Colonic mucosa (tissue), 4 donors: ENCODE data around the gene GREM2. TPM values are rescaled to one million over a fixed set of nuclear protein-coding genes. Genes with fewer than 3 reads are reported as not detected.

Experiments
- DNase-seq: peaks from one replicate; pipeline ENCODE4 v3.0.0-alpha.2; 2020
- H3K27ac ChIP-seq: fragments of 200-600 bp; one replicate; pipeline ENCODE4 v1.8.0; 2021
- H3K27me3 ChIP-seq: fragments of 200-600 bp; one replicate; pipeline ENCODE4 v1.8.0; 2021
- H3K36me3 ChIP-seq: fragments of 200-600 bp; one replicate; pipeline ENCODE4 v1.8.0; 2021
- H3K4me1 ChIP-seq: fragments of 200-600 bp; one replicate; pipeline ENCODE4 v1.8.0; 2021; ENCODE audit warnings: mild to moderate bottlenecking
- H3K4me3 ChIP-seq: fragments of 200-600 bp; one replicate; pipeline ENCODE4 v1.8.0; 2021
- H3K9ac ChIP-seq, 2 donors: one replicate each; pipeline ENCODE4 v1.7.0; 2013; ENCODE audit warnings: control low read depth in 2 of 2, low read depth in 2 of 2, low read length in 2 of 2
- H3K9me3 ChIP-seq: fragments of 200-600 bp; one replicate; pipeline ENCODE4 v1.8.0; 2021
- intact Hi-C: fragments of 100-400 bp; cut with DNase I; formaldehyde crosslinking; loops from one replicate; pipeline ENCODE4 v1.14.1; 2022
- total RNA-seq, 2 donors: library from RNA; stranded (reverse); fragmentation: NEBNext Ultra II Directional in 1 of 2; extraction: Animal tissue kit (Norgen Biotek cat#: 25700) in 1 of 2; gene quantifications; one replicate each; pipeline ENCODE4 v1.2.1, GENCODE V29; 2021
- TF ChIP-seq, protein P1 (sequence below): fragments of 200-600 bp; IDR thresholded peaks from one replicate; pipeline ENCODE4 v1.8.0; 2022; ENCODE audit warnings: antibody characterized with exemption, mild to moderate bottlenecking
- donor health status: healthy.
- donor health status: DM: no; HTN: no; CAD: no.
- donor health status: DM: no; HTN: no; CAD: no.

The GREM2 gene
- total RNA-seq, 2 donors from 2014 or later: 3.6 to 8.4 TPM

DNA sequence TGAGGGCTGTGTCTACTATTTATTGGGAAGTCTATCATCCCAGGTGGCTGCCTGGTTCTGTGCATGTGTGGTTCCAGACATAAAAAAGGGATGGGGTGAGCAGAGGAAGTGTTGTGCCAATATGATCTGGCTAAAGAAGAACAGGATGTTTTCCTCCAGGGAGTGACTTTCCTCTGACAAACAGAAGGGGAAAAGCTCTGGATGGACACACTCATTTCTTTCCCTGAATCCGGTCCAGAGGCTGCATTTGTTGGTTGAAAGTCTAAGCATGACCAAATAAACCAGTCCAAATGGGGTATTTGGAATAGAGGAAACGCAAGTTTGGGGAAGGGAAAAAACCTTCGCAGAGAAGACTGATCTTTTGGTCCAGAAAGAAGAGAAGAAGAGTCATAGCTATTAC is 12.7 kb downstream of the GREM2 start:
- no peak overlapping the region for H3K4me3 ChIP-seq
- TF ChIP-seq, protein P1, sequence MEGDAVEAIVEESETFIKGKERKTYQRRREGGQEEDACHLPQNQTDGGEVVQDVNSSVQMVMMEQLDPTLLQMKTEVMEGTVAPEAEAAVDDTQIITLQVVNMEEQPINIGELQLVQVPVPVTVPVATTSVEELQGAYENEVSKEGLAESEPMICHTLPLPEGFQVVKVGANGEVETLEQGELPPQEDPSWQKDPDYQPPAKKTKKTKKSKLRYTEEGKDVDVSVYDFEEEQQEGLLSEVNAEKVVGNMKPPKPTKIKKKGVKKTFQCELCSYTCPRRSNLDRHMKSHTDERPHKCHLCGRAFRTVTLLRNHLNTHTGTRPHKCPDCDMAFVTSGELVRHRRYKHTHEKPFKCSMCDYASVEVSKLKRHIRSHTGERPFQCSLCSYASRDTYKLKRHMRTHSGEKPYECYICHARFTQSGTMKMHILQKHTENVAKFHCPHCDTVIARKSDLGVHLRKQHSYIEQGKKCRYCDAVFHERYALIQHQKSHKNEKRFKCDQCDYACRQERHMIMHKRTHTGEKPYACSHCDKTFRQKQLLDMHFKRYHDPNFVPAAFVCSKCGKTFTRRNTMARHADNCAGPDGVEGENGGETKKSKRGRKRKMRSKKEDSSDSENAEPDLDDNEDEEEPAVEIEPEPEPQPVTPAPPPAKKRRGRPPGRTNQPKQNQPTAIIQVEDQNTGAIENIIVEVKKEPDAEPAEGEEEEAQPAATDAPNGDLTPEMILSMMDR: no peak
- H3K4me1 ChIP-seq: peaks cover 4% of the 10 kb centered on the region
- no peak overlapping the region for H3K9ac ChIP-seq
- H3K9me3 ChIP-seq: no peaks in the 10 kb centered on the region
- no peaks in the 10 kb centered on the region for H3K27me3 ChIP-seq
- H3K36me3 ChIP-seq: no peaks in the 10 kb centered on the region
- intact Hi-C loops: no loop called here
- no peak for DNase-seq
- H3K27ac ChIP-seq: no peak overlapping the region

- Histone ChIP-seq H3K36me3 (no peaks in the 10 kb centered on the region), H3K9ac (no peak overlapping the region), H3K27me3 (no peaks in the 10 kb centered on the region), H3K27ac (no peak overlapping the region), H3K4me3 (no peak overlapping the region), H3K9me3 (no peaks in the 10 kb centered on the region), H3K4me1 (peaks cover 4% of the 10 kb centered on the region)
- intact Hi-C loops: no loop called here
- TF ChIP-seq, protein P1: no peak
- no peak for DNase-seq
Observed at GRCh38 chr1:240598216-240599001, 13.5 kb downstream of the GREM2 start.

DNA sequence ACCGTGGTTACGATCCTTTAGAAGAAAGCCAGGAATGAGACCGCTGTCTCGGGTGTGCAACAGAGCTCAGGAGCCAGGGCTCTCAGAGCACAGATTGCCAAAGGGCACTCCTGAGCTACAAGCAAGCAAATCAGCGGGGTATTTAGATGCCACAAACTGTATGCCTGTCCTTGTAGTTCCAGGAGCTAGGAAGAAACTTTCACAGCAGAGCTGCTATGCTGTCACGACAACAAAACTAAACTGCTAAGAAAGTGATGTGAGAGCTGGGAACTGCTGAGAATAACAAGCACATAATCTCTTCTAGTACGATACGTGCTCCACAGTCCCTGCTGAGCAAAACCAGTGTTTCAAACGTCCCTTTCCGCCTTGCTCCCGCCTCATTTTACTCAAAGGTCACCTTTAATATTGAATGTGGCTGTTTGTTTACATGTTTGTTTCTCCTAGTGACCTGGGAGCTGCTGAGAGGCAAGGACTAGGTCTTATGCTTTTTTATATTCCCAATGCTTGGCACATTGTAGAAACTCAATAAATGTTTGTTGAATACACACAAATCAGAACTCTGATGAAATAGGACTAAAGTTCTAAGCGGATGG is 14.7 kb downstream of the GREM2 start:
- TF ChIP-seq, protein P1: no peak
- Histone ChIP-seq H3K36me3 (no peaks in the 10 kb centered on the region), H3K4me1 (peaks cover 4% of the 10 kb centered on the region), H3K27ac (no peak overlapping the region), H3K9me3 (no peaks in the 10 kb centered on the region), H3K4me3 (no peak overlapping the region), H3K9ac (peak overlapping the region in 1 of 2 donors; percentile 16), H3K27me3 (no peaks in the 10 kb centered on the region)
- peak; percentile 26 for DNase-seq
- intact Hi-C loops: no loop called here

DNA sequence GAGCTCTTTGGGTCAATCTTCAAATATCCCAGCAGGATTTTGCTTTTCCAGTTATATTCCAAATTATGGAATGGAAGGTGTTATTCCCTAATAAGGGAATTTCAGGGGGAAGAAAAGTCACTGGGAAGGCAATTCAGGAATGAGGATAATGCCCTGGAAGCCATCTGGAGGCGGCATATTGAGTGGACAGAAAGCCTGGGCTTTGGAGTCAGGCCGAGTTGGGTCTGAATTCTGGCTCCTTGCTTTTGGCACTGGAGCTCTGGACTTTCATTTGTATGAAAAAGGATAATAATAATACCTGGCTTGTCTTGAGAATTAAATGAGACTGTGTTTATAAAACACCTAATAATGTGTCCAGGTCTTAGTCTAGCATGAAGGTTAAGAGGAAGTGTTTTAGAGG is 16.5 kb downstream of the GREM2 start:
- DNase-seq: no peak
- no peaks in the 10 kb centered on the region for H3K27me3 ChIP-seq
- TF ChIP-seq, protein P1: no peak
- H3K9ac ChIP-seq: no peak overlapping the region
- peaks cover 4% of the 10 kb centered on the region for H3K4me1 ChIP-seq
- H3K36me3 ChIP-seq: no peaks in the 10 kb centered on the region
- no peaks in the 10 kb centered on the region for H3K9me3 ChIP-seq
- H3K4me3 ChIP-seq: no peak overlapping the region
- intact Hi-C loops: no loop called here
- no peak overlapping the region for H3K27ac ChIP-seq

DNA sequence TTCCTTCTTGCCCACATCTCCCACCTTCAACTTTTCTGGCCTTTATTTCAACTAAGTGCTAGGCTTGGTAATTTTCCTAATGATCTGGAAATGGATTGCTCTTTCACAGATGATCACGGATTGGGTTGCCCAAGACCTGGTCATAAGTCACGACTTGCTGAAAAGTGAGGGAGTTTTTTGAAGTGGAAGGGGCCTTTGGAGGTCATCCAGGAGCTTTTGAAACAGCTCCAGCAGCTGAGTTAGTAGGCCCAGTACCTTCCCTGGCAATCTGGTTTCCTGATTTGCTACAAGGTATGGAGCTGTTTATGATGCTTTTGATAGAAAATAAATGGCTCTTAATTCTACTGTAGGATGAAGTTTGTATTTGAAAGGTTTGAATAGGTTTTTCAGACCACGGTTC is 20.4 kb downstream of the GREM2 start:
- intact Hi-C loops: no loop called here
- Histone ChIP-seq H3K27me3 (no peaks in the 10 kb centered on the region), H3K36me3 (no peaks in the 10 kb centered on the region), H3K9me3 (no peaks in the 10 kb centered on the region), H3K4me3 (no peak overlapping the region), H3K4me1 (peaks cover 4% of the 10 kb centered on the region), H3K27ac (no peak overlapping the region), H3K9ac (no peak overlapping the region)
- DNase-seq: no peak
- TF ChIP-seq, protein P1: no peak
